Measurements from ENCODE around the gene FOXK1. TPM values are rescaled to one million over a fixed set of nuclear protein-coding genes. Genes with fewer than 3 reads are reported as not detected.

FOXK1 gene
- total and polyA plus RNA-seq, 8 donors, result 2.9 to 88.1 (median 21.6) TPM

GRCh38 chr7:4814433-4814832, 132.3 kb downstream of the FOXK1 start:
- intact Hi-C loops (cut with DNase I; ENCODE audit: low total_unique reads), result no loop called here
- Histone ChIP-seq H3K9me3 (no peaks in the 10 kb centered on the region), H3K4me3 (no peak overlapping the region), H3K36me3 (peaks cover 0 to 17% (median 3%) of the 10 kb centered on the region in 4 donors), H3K4me1 (no peaks in the 10 kb centered on the region), H3K27me3 (peaks cover 0 to 54% (median 5%) of the 10 kb centered on the region in 3 donors), H3K27ac (no peak overlapping the region)
- no peak for TF ChIP-seq POLR2A (IDR thresholded peaks at IDR 0.05)
- TF ChIP-seq, protein P1, sequence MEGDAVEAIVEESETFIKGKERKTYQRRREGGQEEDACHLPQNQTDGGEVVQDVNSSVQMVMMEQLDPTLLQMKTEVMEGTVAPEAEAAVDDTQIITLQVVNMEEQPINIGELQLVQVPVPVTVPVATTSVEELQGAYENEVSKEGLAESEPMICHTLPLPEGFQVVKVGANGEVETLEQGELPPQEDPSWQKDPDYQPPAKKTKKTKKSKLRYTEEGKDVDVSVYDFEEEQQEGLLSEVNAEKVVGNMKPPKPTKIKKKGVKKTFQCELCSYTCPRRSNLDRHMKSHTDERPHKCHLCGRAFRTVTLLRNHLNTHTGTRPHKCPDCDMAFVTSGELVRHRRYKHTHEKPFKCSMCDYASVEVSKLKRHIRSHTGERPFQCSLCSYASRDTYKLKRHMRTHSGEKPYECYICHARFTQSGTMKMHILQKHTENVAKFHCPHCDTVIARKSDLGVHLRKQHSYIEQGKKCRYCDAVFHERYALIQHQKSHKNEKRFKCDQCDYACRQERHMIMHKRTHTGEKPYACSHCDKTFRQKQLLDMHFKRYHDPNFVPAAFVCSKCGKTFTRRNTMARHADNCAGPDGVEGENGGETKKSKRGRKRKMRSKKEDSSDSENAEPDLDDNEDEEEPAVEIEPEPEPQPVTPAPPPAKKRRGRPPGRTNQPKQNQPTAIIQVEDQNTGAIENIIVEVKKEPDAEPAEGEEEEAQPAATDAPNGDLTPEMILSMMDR (IDR thresholded peaks at IDR 0.05), result no peak
- no peak for TF ChIP-seq POLR2AphosphoS5 (IDR thresholded peaks at IDR 0.05)
- no peak for DNase-seq
- WGBS, 5 donors, result 59 to 66% (median 61%) methylated on average over 14 of the region's 14 CpGs

DNA sequence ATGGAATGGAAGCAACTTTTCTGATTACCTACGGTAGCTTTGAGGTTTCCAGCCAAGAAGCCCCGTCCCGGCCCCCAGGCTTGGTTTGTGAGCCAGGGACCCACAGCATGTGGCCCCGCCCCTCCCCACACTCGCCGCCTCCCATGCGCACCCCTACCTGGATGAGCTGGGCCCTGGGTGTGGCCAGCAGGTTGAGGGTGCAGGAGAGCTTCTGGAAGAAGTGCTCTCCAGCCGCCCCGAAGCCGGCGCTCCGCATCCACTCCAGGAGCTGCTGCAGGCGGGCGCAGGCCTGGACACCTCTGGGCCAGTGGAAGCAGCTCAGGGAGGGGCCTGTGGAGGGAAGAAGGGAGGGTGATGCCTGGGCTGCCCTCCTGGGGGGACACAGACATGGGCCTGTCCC, 133.0 kb downstream of the FOXK1 start:
- Histone ChIP-seq H3K4me3 (no peak overlapping the region), H3K4me1 (no peaks in the 10 kb centered on the region), H3K36me3 (peaks cover 0 to 17% (median 3%) of the 10 kb centered on the region in 4 donors), H3K27ac (no peak overlapping the region), H3K27me3 (peaks cover 0 to 52% (median 5%) of the 10 kb centered on the region in 3 donors), H3K9me3 (no peaks in the 10 kb centered on the region)
- intact Hi-C loops (cut with DNase I; ENCODE audit: low total_unique reads), result no loop called here
- DNase-seq, result no peak
- 92 to 98% (median 96%) methylated on average over 8 to 14 of the region's 14 CpGs for WGBS, 5 donors
- TF ChIP-seq EP300 (IDR thresholded peaks at IDR 0.05), result no peak
- TF ChIP-seq, protein P1 (IDR thresholded peaks at IDR 0.05), result no peak
- no peak for TF ChIP-seq POLR2A (IDR thresholded peaks at IDR 0.05)
- no peak for TF ChIP-seq POLR2AphosphoS5 (IDR thresholded peaks at IDR 0.05)

DNA sequence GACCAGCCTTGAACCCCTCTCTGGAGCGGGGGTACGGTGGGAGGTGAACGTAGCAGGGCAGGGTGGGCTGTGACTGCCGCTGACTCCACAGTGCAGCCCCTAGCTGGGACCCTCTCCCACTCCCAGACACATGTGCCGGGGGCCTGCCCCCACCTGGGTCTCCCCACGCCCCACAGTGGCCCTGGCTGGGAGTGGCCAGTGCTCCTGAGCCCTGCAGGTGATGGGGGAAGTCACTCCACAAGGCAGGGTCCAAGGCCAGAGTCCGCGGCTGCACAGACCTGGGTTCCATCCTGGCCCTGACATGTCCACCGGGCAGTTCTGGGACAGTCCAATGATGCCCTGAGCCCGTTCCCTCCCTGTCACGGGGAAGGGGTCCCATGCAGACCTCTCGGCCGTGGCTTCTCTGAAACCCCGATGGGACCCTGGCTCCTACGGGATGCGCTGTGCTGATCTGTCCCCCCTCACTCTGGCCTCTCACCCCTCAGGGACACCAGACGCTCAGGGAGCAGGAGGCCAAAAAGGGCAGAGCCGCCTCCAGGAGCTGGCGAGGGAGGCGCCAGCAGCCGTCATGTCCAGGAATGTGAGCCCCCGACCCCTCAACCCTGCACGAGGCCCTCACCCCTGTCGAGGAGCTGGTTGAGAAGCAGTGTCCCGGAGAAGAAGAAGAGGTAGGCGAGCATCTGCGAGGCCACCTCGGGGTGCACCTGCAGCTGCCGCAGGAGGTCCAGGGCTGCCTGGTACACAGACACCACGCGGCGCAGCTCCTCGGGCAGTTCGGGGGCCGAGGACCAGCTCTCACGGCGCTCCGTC, 133.7 kb downstream of the FOXK1 start:
- TF ChIP-seq POLR2AphosphoS5 (IDR thresholded peaks at IDR 0.05), result no peak
- TF ChIP-seq, protein P1 (IDR thresholded peaks at IDR 0.05), result no peak
- no peak for TF ChIP-seq POLR2A (IDR thresholded peaks at IDR 0.05)
- no peak for TF ChIP-seq EP300 (IDR thresholded peaks at IDR 0.05)
- DNase-seq, result no peak
- WGBS, 5 donors, result 83 to 92% (median 87%) methylated on average over 16 to 38 of the region's 38 CpGs
- H3K27me3 ChIP-seq, result peaks cover 0 to 51% (median 5%) of the 10 kb centered on the region in 3 donors
- intact Hi-C loops (cut with DNase I; ENCODE audit: low total_unique reads), result no loop called here
- no peaks in the 10 kb centered on the region for H3K4me1 ChIP-seq
- no peak overlapping the region for H3K27ac ChIP-seq
- H3K4me3 ChIP-seq, result no peak overlapping the region
- H3K36me3 ChIP-seq, result peaks cover 0 to 17% (median 3%) of the 10 kb centered on the region in 4 donors
- H3K9me3 ChIP-seq, result no peaks in the 10 kb centered on the region

GRCh38 chr7:4816419-4817080, 134.5 kb downstream of the FOXK1 start:
- H3K36me3 ChIP-seq, result peaks cover 0 to 17% (median 3%) of the 10 kb centered on the region in 4 donors
- H3K27ac ChIP-seq, result no peak overlapping the region
- 87 to 91% (median 88%) methylated on average over 14 to 26 of the region's 26 CpGs for WGBS, 5 donors
- intact Hi-C loops (cut with DNase I; ENCODE audit: low total_unique reads), result no loop called here
- no peak for DNase-seq
- H3K4me3 ChIP-seq, result no peak overlapping the region
- TF ChIP-seq EP300 (IDR thresholded peaks at IDR 0.05) (no peak), POLR2A (IDR thresholded peaks at IDR 0.05) (no peak), POLR2AphosphoS5 (IDR thresholded peaks at IDR 0.05) (no peak)
- TF ChIP-seq, protein P1 (IDR thresholded peaks at IDR 0.05), result no peak
- no peaks in the 10 kb centered on the region for H3K9me3 ChIP-seq
- H3K4me1 ChIP-seq, result no peaks in the 10 kb centered on the region
- H3K27me3 ChIP-seq, result peaks cover 0 to 51% (median 5%) of the 10 kb centered on the region in 3 donors
